Mesendoderm (in vitro differentiated cells): Measurements from ENCODE around the gene TF.
"Not testable (repeated sequence)": the region's sequence is repeated elsewhere in the genome, so short reads cannot be mapped to it uniquely, and the experiment has no call there.

Experiments used
- DNase-seq: peaks from one replicate; pipeline ENCODE4 v3.0.0; 2013
- H2AK5ac ChIP-seq: 2 replicates; pipeline ENCODE4 v1.6.1; 2013; ENCODE audit warnings: low read length, inconsistent platforms
- H2BK120ac ChIP-seq: 2 replicates; pipeline ENCODE4 v1.6.1; 2013; ENCODE audit warnings: low read depth, mild to moderate bottlenecking, low read length, moderate library complexity, mixed read lengths
- H2BK15ac ChIP-seq: replicated peaks from 2 replicates; pipeline ENCODE4 v1.6.1; 2013; ENCODE audit warnings: low read depth, mild to moderate bottlenecking, moderate library complexity
- H2BK5ac ChIP-seq: 2 replicates; pipeline ENCODE4 v1.6.1; 2013; ENCODE audit warnings: low read length, inconsistent platforms
- H3K18ac ChIP-seq: 2 replicates; pipeline ENCODE4 v1.6.1; 2013; ENCODE audit warnings: mild to moderate bottlenecking, low read length, mixed read lengths
- H3K23ac ChIP-seq: one replicate; pipeline ENCODE4 v1.6.1; 2013; ENCODE audit warnings: low read length
- H3K27ac ChIP-seq: 2 replicates; pipeline ENCODE4 v1.5.1; 2013; ENCODE audit warnings: low read depth, mild to moderate bottlenecking, inconsistent platforms, low read length, moderate library complexity
- H3K27me3 ChIP-seq: 2 replicates; pipeline ENCODE4 v1.6.1; 2013; ENCODE audit warnings: low read length, control low read depth, mild to moderate bottlenecking, inconsistent platforms; ENCODE audit not compliant: insufficient read depth, poor library complexity
- H3K36me3 ChIP-seq: 2 replicates; pipeline ENCODE4 v1.6.1; 2013; ENCODE audit warnings: low read length, inconsistent platforms; ENCODE audit not compliant: control insufficient read depth, insufficient read depth
- H3K4ac ChIP-seq: one replicate; pipeline ENCODE4 v1.6.1; 2013; ENCODE audit warnings: low read depth, mild to moderate bottlenecking, low read length, moderate library complexity
- H3K4me1 ChIP-seq: 2 replicates; pipeline ENCODE4 v1.6.1; 2013; ENCODE audit warnings: low read depth, low read length, inconsistent platforms; ENCODE audit not compliant: control insufficient read depth
- H3K4me2 ChIP-seq: 2 replicates; pipeline ENCODE4 v1.6.1; 2013; ENCODE audit warnings: low read length
- H3K4me3 ChIP-seq: 2 replicates; pipeline ENCODE4 v1.5.1; 2013; ENCODE audit warnings: mild to moderate bottlenecking, low read length
- H3K56ac ChIP-seq: one replicate; pipeline ENCODE4 v1.6.1; 2013; ENCODE audit warnings: low read length
- H3K79me1 ChIP-seq: 2 replicates; pipeline ENCODE4 v1.6.1; 2013; ENCODE audit warnings: low read length, inconsistent platforms
- H3K79me2 ChIP-seq: 2 replicates; pipeline ENCODE4 v1.6.1; 2013; ENCODE audit warnings: mild to moderate bottlenecking, low read length; ENCODE audit not compliant: control insufficient read depth, insufficient read depth
- H3K9ac ChIP-seq: 2 replicates; pipeline ENCODE4 v1.6.1; 2013; ENCODE audit warnings: low read length, inconsistent platforms
- H4K5ac ChIP-seq: one replicate; pipeline ENCODE4 v1.6.1; 2013; ENCODE audit warnings: low read length
- H4K8ac ChIP-seq: one replicate; pipeline ENCODE4 v1.6.1; 2013; ENCODE audit warnings: low read depth, mild to moderate bottlenecking, control low read depth, low read length, moderate library complexity
- WGBS: extraction: QIAGEN DNeasy Blood & Tissue Kit; methylation state at CpG from one replicate; pipeline ENCODE4 v1.1.7; 2013; ENCODE audit warnings: low lambda C conversion rate, missing lambda C conversion rate; ENCODE audit not compliant: insufficient coverage; ENCODE audit errors: extremely low coverage; 5-methylcytosine and 5-hydroxymethylcytosine counted together

The TF gene

GRCh38 chr3:133780756-133781155 lies 34.6 kb downstream of the TF start:
- H3K56ac ChIP-seq, H3K36me3 ChIP-seq, H3K9ac ChIP-seq, H3K4me1 ChIP-seq, H2BK5ac ChIP-seq, H3K18ac ChIP-seq, H2BK120ac ChIP-seq, H3K27ac ChIP-seq, H4K8ac ChIP-seq, DNase-seq, H3K79me1 ChIP-seq, H4K5ac ChIP-seq, H2AK5ac ChIP-seq, H3K23ac ChIP-seq, H3K4ac ChIP-seq, H3K4me2 ChIP-seq, H3K27me3 ChIP-seq, H3K4me3 ChIP-seq, H2BK15ac ChIP-seq, H3K79me2 ChIP-seq: not testable (repeated sequence)
- no CpG with 5 or more reads among the region's 6 CpGs for WGBS

DNA sequence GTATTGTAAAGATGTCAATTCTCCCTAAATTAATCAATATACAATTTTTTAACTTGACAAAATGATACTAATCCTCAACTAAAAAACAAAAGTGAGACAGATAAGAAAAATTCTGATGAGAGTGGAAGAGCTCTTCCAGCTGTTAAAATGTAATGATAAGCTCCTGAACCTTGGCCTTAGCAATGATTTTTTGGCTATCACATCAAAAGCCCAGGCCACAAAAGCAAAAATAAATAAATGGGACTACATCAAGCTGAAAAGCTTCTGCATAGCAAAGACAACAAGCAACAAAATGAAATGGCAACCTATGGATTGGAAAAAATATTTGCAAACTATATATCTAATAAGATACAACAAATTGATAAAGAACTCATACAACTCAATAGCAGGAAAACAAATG lies 35.4 kb downstream of the TF start:
- H3K9ac ChIP-seq = no peak overlapping the region
- H2AK5ac ChIP-seq = no peak overlapping the region
- no peak overlapping the region for H3K4me2 ChIP-seq
- no peaks in the 10 kb centered on the region for H3K27me3 ChIP-seq
- no peak overlapping the region for H3K27ac ChIP-seq
- H3K36me3 ChIP-seq = no peaks in the 10 kb centered on the region
- no peak overlapping the region for H3K18ac ChIP-seq
- no peak overlapping the region for H2BK15ac ChIP-seq
- no peaks in the 10 kb centered on the region for H3K79me2 ChIP-seq
- H2BK120ac ChIP-seq = no peak overlapping the region
- no peak overlapping the region for H2BK5ac ChIP-seq
- no peaks in the 10 kb centered on the region for H3K79me1 ChIP-seq
- DNase-seq = no peak
- no peak overlapping the region for H3K23ac ChIP-seq
- no peak overlapping the region for H4K5ac ChIP-seq
- no peak overlapping the region for H3K4me3 ChIP-seq
- H3K4me1 ChIP-seq = no peaks in the 10 kb centered on the region
- no peak overlapping the region for H4K8ac ChIP-seq
- H3K56ac ChIP-seq = no peak overlapping the region
- no peak overlapping the region for H3K4ac ChIP-seq

DNA sequence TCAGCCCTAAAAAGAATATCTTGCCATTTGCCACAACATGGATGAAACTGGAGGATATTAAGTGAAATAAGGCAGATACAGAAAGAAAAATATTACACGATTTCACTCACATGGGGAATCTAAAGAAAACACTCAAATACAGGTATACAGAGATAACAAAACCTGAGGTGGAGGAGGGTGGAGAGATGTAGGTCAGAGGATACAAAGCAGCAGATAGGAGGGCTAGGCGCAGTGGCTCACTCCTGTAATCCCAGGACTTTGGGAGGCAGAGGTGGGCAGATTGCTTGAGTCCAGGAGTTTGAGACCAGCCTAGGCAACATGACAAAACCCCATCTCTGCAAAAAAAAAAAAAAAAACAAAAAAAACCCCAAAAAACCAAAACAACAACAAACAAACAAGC lies 36.3 kb downstream of the TF start:
- WGBS = no CpG with 5 or more reads among the region's 2 CpGs
- H3K18ac ChIP-seq = no peak overlapping the region
- no peak overlapping the region for H4K8ac ChIP-seq
- no peaks in the 10 kb centered on the region for H3K4me1 ChIP-seq
- no peak overlapping the region for H2BK15ac ChIP-seq
- H3K27me3 ChIP-seq = no peaks in the 10 kb centered on the region
- H3K4ac ChIP-seq = no peak overlapping the region
- H3K79me1 ChIP-seq = no peaks in the 10 kb centered on the region
- H3K4me3 ChIP-seq = no peak overlapping the region
- H2AK5ac ChIP-seq = no peak overlapping the region
- no peak overlapping the region for H4K5ac ChIP-seq
- no peak overlapping the region for H3K9ac ChIP-seq
- no peaks in the 10 kb centered on the region for H3K36me3 ChIP-seq
- no peak overlapping the region for H3K56ac ChIP-seq
- H3K27ac ChIP-seq = no peak overlapping the region
- no peak overlapping the region for H3K4me2 ChIP-seq
- no peak overlapping the region for H3K23ac ChIP-seq
- H2BK120ac ChIP-seq = no peak overlapping the region
- DNase-seq = no peak
- H2BK5ac ChIP-seq = no peak overlapping the region
- no peaks in the 10 kb centered on the region for H3K79me2 ChIP-seq

GRCh38 chr3:133783762-133784161 lies 37.6 kb downstream of the TF start:
- Histone ChIP-seq H3K4ac (no peak overlapping the region), H3K4me3 (no peak overlapping the region), H2BK5ac (no peak overlapping the region), H2AK5ac (no peak overlapping the region), H3K4me2 (no peak overlapping the region), H3K27me3 (no peaks in the 10 kb centered on the region), H3K56ac (no peak overlapping the region), H4K5ac (no peak overlapping the region), H4K8ac (no peak overlapping the region), H3K79me1 (no peaks in the 10 kb centered on the region), H3K27ac (no peak overlapping the region), H3K18ac (no peak overlapping the region), H3K4me1 (no peaks in the 10 kb centered on the region), H2BK120ac (no peak overlapping the region), H3K36me3 (no peaks in the 10 kb centered on the region), H2BK15ac (no peak overlapping the region), H3K79me2 (no peaks in the 10 kb centered on the region), H3K9ac (no peak overlapping the region), H3K23ac (no peak overlapping the region)
- no CpG with 5 or more reads among the region's 32 CpGs for WGBS
- no peak for DNase-seq

- no CpG with 5 or more reads among the region's 2 CpGs for WGBS
- H3K23ac ChIP-seq = no peak overlapping the region
- H2AK5ac ChIP-seq = no peak overlapping the region
- no peak overlapping the region for H3K27ac ChIP-seq
- DNase-seq = no peak
- H3K18ac ChIP-seq = no peak overlapping the region
- H3K4me2 ChIP-seq = no peak overlapping the region
- no peaks in the 10 kb centered on the region for H3K36me3 ChIP-seq
- no peak overlapping the region for H3K4me3 ChIP-seq
- no peak overlapping the region for H2BK120ac ChIP-seq
- no peaks in the 10 kb centered on the region for H3K27me3 ChIP-seq
- H2BK15ac ChIP-seq = no peak overlapping the region
- no peak overlapping the region for H4K8ac ChIP-seq
- no peak overlapping the region for H3K9ac ChIP-seq
- H3K4me1 ChIP-seq = no peaks in the 10 kb centered on the region
- no peaks in the 10 kb centered on the region for H3K79me1 ChIP-seq
- H4K5ac ChIP-seq = no peak overlapping the region
- no peak overlapping the region for H3K56ac ChIP-seq
- no peak overlapping the region for H3K4ac ChIP-seq
- H3K79me2 ChIP-seq = no peaks in the 10 kb centered on the region
- no peak overlapping the region for H2BK5ac ChIP-seq
These were observed 41.8 kb downstream of the TF start for GRCh38 chr3:133788024-133788423.

GRCh38 chr3:133792171-133792763 lies 46.1 kb downstream of the TF start:
- H2AK5ac ChIP-seq = no peak overlapping the region
- no peak overlapping the region for H3K23ac ChIP-seq
- no peak overlapping the region for H3K56ac ChIP-seq
- 100% methylated on average over 4 of the region's 9 CpGs for WGBS
- H3K79me2 ChIP-seq = no peaks in the 10 kb centered on the region
- H3K36me3 ChIP-seq = no peaks in the 10 kb centered on the region
- no peak overlapping the region for H4K8ac ChIP-seq
- no peak overlapping the region for H3K4ac ChIP-seq
- no peaks in the 10 kb centered on the region for H3K4me1 ChIP-seq
- H3K4me3 ChIP-seq = no peak overlapping the region
- no peak overlapping the region for H4K5ac ChIP-seq
- no peak overlapping the region for H3K18ac ChIP-seq
- no peaks in the 10 kb centered on the region for H3K79me1 ChIP-seq
- no peak overlapping the region for H2BK15ac ChIP-seq
- DNase-seq = peak; percentile 67
- no peak overlapping the region for H3K4me2 ChIP-seq
- no peak overlapping the region for H2BK120ac ChIP-seq
- H2BK5ac ChIP-seq = no peak overlapping the region
- no peak overlapping the region for H3K27ac ChIP-seq
- no peak overlapping the region for H3K9ac ChIP-seq
- H3K27me3 ChIP-seq = no peaks in the 10 kb centered on the region
